IPS-20b (cell line): ENCODE measurements around the gene FGF2.

Source experiments
- H3K27ac ChIP-seq: one replicate; pipeline ENCODE4 v1.5.1; 2013; ENCODE audit warnings: low read length
- H3K27me3 ChIP-seq: 2 replicates; pipeline ENCODE4 v1.6.1; 2013; ENCODE audit warnings: mild to moderate bottlenecking, low read length, inconsistent platforms; ENCODE audit not compliant: insufficient read depth
- H3K36me3 ChIP-seq: 2 replicates; pipeline ENCODE4 v1.6.1; 2013; ENCODE audit warnings: low read depth, mild to moderate bottlenecking, inconsistent platforms, low read length, moderate library complexity; ENCODE audit not compliant: insufficient read depth
- H3K4me1 ChIP-seq: 2 replicates; pipeline ENCODE4 v1.6.1; 2013; ENCODE audit warnings: mild to moderate bottlenecking, control low read depth, inconsistent platforms, low read length, moderate library complexity; ENCODE audit not compliant: insufficient read depth
- H3K4me3 ChIP-seq: 2 replicates; pipeline ENCODE4 v1.5.1; 2013; ENCODE audit warnings: mild to moderate bottlenecking, low read length, inconsistent platforms
- H3K9ac ChIP-seq: 2 replicates; pipeline ENCODE4 v1.6.1; 2013; ENCODE audit warnings: low read depth, mild to moderate bottlenecking, inconsistent platforms, low read length, moderate library complexity
- H3K9me3 ChIP-seq: 2 replicates; pipeline ENCODE4 v1.6.1; 2013; ENCODE audit warnings: mild to moderate bottlenecking, low read depth, low read length, inconsistent platforms; ENCODE audit not compliant: insufficient read depth

The FGF2 gene

DNA sequence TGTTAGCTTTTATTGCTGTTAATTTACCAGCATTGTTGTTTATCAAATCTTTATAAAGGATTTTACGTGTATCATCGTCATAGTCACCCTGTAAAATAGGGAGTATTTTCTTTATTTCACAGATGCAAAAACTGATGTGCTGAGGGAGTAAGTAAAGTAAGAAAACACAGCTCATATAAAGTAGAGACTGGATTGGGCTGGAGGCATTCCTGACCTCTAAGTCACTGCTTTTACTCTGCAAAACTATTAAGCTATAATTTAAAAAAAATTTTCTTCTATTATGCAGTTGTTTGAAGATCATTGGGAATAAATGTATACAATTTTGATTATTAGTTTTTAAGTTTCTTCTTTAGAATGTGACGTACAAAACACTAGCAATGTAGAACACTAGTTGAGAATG lies 49.8 kb downstream of the FGF2 start:
- Histone ChIP-seq H3K4me1 (peaks cover 9% of the 10 kb centered on the region), H3K9me3 (peaks cover 4% of the 10 kb centered on the region; the same call in 1 of the 2 replicates), H3K9ac (no peak overlapping the region), H3K36me3 (peaks cover 72% of the 10 kb centered on the region), H3K27ac (no peak overlapping the region), H3K27me3 (no peaks in the 10 kb centered on the region), H3K4me3 (no peak overlapping the region)

DNA sequence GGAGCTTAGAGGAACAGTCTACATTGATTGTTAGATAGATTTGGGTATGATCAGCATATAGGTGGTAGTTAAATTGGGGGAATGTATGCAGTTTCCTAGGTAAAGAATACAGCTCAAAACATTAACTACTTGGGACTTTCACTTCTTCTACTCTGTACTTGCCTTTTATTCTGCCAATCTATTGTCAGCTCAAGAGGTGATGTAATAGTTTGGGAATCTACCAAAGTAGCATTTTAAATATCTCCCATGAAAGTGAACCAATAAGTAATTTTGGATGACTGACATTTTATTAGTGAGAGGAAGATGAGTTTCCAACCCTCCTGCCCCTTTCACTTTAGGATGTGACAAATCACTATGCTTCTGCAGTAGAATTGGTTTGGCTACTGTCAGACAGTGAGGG lies 52.4 kb downstream of the FGF2 start:
- H3K9ac ChIP-seq: no peak overlapping the region
- no peak overlapping the region for H3K27ac ChIP-seq
- no peaks in the 10 kb centered on the region for H3K27me3 ChIP-seq
- H3K36me3 ChIP-seq: peaks cover 84% of the 10 kb centered on the region
- no peak overlapping the region for H3K4me3 ChIP-seq
- 0 out of 2 replicates have a peak, but pooled peaks cover 1% of the 10 kb centered on the region for H3K4me1 ChIP-seq
- peaks cover 4% of the 10 kb centered on the region; the same call in 1 of the 2 replicates for H3K9me3 ChIP-seq

DNA sequence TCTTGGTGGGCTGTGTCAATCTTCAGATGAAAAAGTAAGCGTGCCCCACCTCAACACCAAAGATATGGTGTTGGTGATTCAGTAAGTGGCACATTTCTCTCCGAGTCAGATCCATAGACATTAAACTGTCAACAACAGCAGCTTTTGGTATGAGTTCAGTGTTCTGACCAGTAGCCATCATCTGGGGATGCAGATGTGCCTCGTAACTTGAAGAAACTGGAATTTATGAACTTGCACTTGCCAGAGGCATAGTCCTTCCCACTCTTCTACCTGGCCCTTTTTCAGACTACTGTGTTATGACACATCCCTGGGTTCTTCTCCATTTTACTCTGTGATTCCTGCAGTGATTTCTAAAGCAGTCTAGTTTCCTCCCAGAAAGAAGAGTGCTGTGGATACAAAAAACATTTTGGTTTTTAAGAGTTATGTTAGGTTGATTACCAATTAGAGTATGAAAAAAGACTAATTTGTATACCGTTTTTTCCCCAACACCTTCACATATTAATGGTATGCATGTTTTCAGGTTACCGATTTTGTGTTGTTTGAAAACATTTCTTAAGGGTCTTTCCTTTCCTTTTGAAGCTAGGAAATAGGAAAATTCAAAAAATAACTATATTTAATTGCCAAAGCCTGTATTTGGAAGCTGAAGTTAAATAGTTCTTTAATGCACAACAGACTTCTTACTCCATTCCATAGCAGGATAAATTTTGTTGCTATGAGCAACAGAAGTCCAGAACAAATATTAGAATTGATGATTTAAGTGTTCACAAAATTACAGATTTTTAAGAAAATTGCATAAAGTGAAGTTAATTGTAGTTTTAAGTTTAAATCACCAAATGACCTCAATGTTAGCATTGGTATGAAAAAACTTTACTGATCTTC lies 56.5 kb downstream of the FGF2 start:
- no peak overlapping the region for H3K4me3 ChIP-seq
- H3K9ac ChIP-seq: no peak overlapping the region
- H3K36me3 ChIP-seq: peaks cover 98% of the 10 kb centered on the region
- H3K27ac ChIP-seq: no peak overlapping the region
- no peaks in the 10 kb centered on the region for H3K4me1 ChIP-seq
- no peaks in the 10 kb centered on the region for H3K27me3 ChIP-seq
- H3K9me3 ChIP-seq: peaks cover 4% of the 10 kb centered on the region; the same call in 1 of the 2 replicates

DNA sequence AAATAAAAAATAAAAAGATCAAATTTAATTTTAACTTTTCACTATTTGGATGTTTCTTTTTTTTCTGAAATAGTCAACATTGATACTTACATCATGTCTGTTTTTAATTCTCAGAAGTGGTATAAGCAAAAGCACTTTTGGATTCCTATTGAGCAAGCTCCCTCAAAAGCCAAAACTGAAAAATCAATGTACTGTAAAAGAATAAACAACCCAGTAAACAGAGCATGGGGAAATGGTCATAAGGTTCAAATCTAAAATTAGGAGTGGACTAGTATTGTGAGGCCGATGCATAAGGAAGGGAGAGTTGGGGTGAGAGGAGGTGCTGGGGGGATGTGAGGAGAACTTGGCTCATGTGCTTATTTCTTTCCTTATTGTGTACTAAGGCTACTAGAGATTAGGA lies 57.9 kb downstream of the FGF2 start:
- peaks cover 95% of the 10 kb centered on the region for H3K36me3 ChIP-seq
- no peak overlapping the region for H3K27ac ChIP-seq
- no peak overlapping the region for H3K4me3 ChIP-seq
- no peaks in the 10 kb centered on the region for H3K4me1 ChIP-seq
- H3K9ac ChIP-seq: no peak overlapping the region
- H3K9me3 ChIP-seq: no peaks in the 10 kb centered on the region
- no peaks in the 10 kb centered on the region for H3K27me3 ChIP-seq

DNA sequence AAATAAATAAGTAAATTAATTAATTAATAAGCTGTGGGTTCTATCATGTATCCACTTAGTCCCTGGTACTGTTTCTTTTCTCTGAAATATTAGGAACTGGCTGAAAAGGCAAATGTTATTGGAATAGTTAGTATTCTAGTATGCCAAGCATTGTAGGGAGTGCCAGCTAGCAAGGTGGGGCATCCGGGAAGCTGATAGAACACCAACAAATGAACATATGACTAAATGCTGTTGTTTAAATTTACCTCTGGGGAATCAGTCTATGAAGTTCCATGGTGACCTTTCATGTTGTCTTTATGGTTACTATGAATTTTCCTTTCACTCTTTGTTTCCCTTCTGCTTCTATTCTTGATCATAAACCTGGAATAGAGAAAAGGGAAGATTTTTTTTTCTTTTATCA lies 63.1 kb downstream of the FGF2 start:
- no peaks in the 10 kb centered on the region for H3K9me3 ChIP-seq
- H3K4me1 ChIP-seq: no peaks in the 10 kb centered on the region
- no peak overlapping the region for H3K27ac ChIP-seq
- H3K4me3 ChIP-seq: no peak overlapping the region
- peaks cover 89% of the 10 kb centered on the region for H3K36me3 ChIP-seq
- no peak overlapping the region for H3K9ac ChIP-seq
- no peaks in the 10 kb centered on the region for H3K27me3 ChIP-seq

DNA sequence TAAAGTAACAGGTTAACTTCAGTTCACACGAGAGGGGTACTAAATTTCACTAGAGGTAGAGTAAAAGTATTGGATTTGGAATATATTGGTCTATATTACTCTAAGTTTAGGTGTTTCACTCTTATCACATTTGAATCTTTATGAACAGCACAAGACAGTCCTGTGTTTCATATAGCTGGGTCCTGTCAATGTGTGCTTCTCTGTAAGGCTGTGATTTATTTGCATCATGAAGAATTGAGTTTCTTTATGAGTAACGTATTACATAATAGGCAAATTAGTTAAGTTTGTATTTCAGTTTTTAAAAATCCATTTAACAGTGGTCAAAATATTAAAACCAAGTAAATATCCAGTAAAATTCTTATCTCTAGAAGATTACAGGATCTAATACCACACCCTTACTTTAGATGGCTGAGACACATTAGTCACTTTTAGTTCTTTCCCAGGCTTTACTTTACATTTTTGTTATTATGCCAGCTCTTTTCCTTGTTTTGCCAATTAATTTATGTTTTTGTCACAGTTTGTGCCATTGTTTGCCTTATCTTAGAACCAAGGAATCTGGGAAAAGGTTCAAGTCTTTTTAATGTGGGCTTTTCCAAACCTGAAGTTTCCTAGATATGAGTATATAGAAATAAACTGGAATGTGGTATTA lies 63.6 kb downstream of the FGF2 start:
- H3K9me3 ChIP-seq: no peaks in the 10 kb centered on the region
- H3K27me3 ChIP-seq: no peaks in the 10 kb centered on the region
- no peak overlapping the region for H3K9ac ChIP-seq
- H3K27ac ChIP-seq: no peak overlapping the region
- H3K4me3 ChIP-seq: no peak overlapping the region
- no peaks in the 10 kb centered on the region for H3K4me1 ChIP-seq
- H3K36me3 ChIP-seq: peaks cover 87% of the 10 kb centered on the region

DNA sequence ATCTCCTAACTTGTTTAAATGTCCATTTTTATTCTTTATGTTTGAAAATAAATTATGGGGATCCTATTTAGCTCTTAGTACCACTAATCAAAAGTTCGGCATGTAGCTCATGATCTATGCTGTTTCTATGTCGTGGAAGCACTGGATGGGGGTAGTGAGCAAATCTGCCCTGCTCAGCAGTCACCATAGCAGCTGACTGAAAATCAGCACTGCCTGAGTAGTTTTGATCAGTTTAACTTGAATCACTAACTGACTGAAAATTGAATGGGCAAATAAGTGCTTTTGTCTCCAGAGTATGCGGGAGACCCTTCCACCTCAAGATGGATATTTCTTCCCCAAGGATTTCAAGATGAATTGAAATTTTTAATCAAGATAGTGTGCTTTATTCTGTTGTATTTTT lies 68.2 kb downstream of the FGF2 start:
- Histone ChIP-seq H3K4me1 (no peaks in the 10 kb centered on the region), H3K9ac (no peak overlapping the region), H3K27me3 (no peaks in the 10 kb centered on the region), H3K9me3 (no peaks in the 10 kb centered on the region; the same call in 1 of the 2 replicates), H3K27ac (no peak overlapping the region), H3K4me3 (no peak overlapping the region), H3K36me3 (peaks cover 77% of the 10 kb centered on the region)

DNA sequence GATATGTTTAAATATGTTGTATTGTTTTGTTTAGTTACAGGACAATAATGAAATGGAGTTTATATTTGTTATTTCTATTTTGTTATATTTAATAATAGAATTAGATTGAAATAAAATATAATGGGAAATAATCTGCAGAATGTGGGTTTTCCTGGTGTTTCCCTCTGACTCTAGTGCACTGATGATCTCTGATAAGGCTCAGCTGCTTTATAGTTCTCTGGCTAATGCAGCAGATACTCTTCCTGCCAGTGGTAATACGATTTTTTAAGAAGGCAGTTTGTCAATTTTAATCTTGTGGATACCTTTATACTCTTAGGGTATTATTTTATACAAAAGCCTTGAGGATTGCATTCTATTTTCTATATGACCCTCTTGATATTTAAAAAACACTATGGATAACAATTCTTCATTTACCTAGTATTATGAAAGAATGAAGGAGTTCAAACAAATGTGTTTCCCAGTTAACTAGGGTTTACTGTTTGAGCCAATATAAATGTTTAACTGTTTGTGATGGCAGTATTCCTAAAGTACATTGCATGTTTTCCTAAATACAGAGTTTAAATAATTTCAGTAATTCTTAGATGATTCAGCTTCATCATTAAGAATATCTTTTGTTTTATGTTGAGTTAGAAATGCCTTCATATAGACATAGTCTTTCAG lies 68.8 kb downstream of the FGF2 start:
- H3K4me3 ChIP-seq: no peak overlapping the region
- no peaks in the 10 kb centered on the region; the same call in 1 of the 2 replicates for H3K9me3 ChIP-seq
- H3K27ac ChIP-seq: no peak overlapping the region
- no peaks in the 10 kb centered on the region for H3K4me1 ChIP-seq
- peaks cover 71% of the 10 kb centered on the region for H3K36me3 ChIP-seq
- H3K9ac ChIP-seq: no peak overlapping the region
- no peaks in the 10 kb centered on the region for H3K27me3 ChIP-seq

DNA sequence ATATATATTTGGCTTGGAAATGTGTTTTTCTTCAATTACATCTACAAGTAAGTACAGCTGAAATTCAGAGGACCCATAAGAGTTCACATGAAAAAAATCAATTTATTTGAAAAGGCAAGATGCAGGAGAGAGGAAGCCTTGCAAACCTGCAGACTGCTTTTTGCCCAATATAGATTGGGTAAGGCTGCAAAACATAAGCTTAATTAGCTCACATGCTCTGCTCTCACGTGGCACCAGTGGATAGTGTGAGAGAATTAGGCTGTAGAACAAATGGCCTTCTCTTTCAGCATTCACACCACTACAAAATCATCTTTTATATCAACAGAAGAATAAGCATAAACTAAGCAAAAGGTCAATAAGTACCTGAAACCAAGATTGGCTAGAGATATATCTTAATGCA lies 69.6 kb downstream of the FGF2 start:
- H3K27me3 ChIP-seq: no peaks in the 10 kb centered on the region
- H3K9ac ChIP-seq: no peak overlapping the region
- H3K4me1 ChIP-seq: no peaks in the 10 kb centered on the region
- no peak overlapping the region for H3K27ac ChIP-seq
- H3K9me3 ChIP-seq: no peaks in the 10 kb centered on the region; the same call in 1 of the 2 replicates
- H3K36me3 ChIP-seq: peaks cover 68% of the 10 kb centered on the region
- H3K4me3 ChIP-seq: no peak overlapping the region

DNA sequence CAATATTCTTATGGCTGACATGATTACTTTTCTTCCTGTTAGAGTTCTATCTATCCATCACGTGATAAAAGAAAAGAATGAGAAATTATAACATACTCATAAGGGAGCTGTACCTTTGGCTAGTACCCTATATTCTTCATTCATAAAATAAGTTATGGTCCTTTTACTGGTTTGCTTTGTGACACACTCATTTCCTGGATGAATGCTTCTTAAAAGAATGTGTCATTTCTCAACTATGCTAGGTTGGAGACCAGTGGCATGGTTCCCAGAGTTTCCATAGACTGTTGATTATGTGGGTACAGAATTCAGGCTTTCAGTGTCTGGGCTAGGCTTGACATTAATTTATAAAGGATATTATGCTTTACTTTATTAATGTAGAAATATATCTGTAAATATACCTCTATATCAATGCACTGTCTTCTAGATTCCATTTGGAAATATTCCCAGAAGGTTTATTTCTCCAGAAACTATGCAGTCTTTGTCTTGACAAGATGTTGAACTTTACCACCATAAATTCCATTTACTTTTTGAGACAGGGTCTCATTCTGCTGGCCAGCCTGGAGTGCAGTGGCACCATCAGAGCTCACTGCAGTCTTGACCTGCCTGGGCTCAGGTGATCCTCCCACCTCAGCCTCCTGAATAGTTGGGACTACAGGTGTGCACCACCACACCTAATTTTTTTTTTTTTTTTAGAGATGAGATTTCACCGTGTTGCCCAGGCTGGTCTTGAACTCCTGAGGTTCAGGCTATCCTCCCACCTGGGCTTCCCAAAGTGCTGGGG lies 71.9 kb downstream of the FGF2 start:
- Histone ChIP-seq H3K4me1 (peaks cover 2% of the 10 kb centered on the region; the same call in 1 of the 2 replicates), H3K36me3 (peaks cover 45% of the 10 kb centered on the region), H3K4me3 (no peak overlapping the region), H3K9ac (no peak overlapping the region), H3K9me3 (no peaks in the 10 kb centered on the region; the same call in 1 of the 2 replicates), H3K27ac (no peak overlapping the region), H3K27me3 (no peaks in the 10 kb centered on the region)

DNA sequence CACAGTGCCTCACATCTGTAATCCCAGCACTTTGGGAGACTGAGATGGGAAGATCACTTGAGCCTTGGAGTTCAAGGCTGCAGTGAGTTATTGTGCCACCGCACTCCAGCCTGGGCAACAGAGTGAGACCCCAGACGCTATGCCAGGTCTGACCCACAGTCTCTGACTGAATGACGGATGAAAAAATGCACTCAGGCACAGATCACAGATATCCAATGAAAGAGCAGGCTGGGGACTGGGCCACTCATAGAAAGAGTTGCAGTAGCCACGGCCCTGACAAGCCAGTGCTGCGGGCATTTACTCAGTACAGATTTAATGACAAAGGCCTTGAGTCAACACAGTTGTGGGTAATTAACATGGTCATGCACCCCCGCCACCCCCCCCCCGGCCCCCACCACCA lies 73.1 kb downstream of the FGF2 start:
- Histone ChIP-seq H3K4me1 (peaks cover 3% of the 10 kb centered on the region; the same call in 1 of the 2 replicates), H3K9me3 (no peaks in the 10 kb centered on the region; the same call in 1 of the 2 replicates), H3K27me3 (no peaks in the 10 kb centered on the region), H3K9ac (no peak overlapping the region), H3K27ac (no peak overlapping the region), H3K4me3 (no peak overlapping the region), H3K36me3 (peaks cover 34% of the 10 kb centered on the region)
